Nephron progenitor cell (in vitro differentiated cells): Measurements from ENCODE around the gene CCDC33.

ENCODE experiments used
- DNase-seq: peaks from one replicate; pipeline ENCODE4 v3.0.0; 2021
- H3K27ac Mint-ChIP-seq: 2 replicates; pipeline ENCODE4 v1.8.0; 2021; ENCODE audit warnings: mild to moderate bottlenecking, moderate library complexity, mixed read lengths
- H3K27me3 Mint-ChIP-seq: 2 replicates; pipeline ENCODE4 v1.8.0; 2021; ENCODE audit warnings: mild to moderate bottlenecking, low read depth, mixed read lengths; ENCODE audit not compliant: poor library complexity
- H3K36me3 Mint-ChIP-seq: 2 replicates; pipeline ENCODE4 v1.8.0; 2021; ENCODE audit warnings: low read depth, mixed read lengths
- H3K4me1 Mint-ChIP-seq: 2 replicates; pipeline ENCODE4 v1.8.0; 2021; ENCODE audit warnings: mixed read lengths
- H3K4me3 Mint-ChIP-seq: 2 replicates; pipeline ENCODE4 v1.8.0; 2021; ENCODE audit warnings: mild to moderate bottlenecking, moderate library complexity, mixed read lengths
- H3K9me3 Mint-ChIP-seq: 2 replicates; pipeline ENCODE4 v1.8.0; 2021; ENCODE audit warnings: mild to moderate bottlenecking, moderate library complexity, mixed read lengths
- CTCF ChIP-seq: fragments of 200-600 bp; sonication (generic); IDR thresholded peaks from 2 replicates; pipeline ENCODE4 v1.5.0; 2021; ENCODE audit warnings: antibody characterized with exemption

Gene CCDC33

DNA sequence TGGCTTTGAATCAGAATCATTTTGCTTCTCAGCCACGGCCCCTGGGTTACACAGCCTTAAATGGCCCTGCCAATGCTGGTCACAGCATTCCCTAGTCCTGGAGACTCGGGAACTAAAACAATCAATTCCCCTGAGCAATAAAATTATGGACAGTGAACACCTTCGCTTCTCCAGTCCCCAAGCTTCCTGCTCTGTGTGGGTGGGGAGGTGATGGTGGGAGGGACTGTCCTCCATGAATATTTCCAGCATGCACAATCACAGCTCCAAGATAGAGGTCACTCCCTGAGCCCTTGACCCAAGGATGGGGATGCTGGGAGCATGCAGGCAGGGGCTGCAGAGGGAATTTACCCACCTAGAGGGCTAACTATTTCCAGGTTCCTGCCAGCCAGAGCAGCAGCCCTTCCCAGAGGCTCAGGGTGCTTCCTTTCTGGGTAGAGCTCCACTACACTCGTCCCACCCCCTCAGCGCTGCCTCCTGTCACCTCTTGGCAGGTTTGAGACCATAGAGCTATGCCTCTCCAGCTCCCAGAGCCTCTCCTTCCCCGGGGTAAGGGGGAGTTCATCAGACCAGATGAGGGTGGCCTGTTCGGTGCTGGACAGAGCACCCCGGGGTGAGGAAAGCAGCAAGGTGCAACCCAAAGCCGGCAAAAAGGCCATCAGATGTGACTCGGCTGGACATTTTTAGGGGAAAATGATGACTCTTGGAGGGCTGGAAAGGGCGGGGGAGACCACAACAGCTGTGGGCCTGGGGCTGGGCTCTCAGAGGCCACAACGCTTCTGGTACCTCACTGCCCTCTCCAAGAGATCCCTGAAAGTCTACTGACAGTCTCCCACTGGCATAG, 14.5 kb upstream of the CCDC33 start:
- peak overlapping the region; percentile 73 for H3K27ac Mint-ChIP-seq
- DNase-seq, result no peak
- no peak for TF ChIP-seq CTCF
- no peaks in the 10 kb centered on the region for H3K9me3 Mint-ChIP-seq
- H3K36me3 Mint-ChIP-seq, result no peaks in the 10 kb centered on the region
- no peaks in the 10 kb centered on the region for H3K27me3 Mint-ChIP-seq
- peaks cover 88% of the 10 kb centered on the region for H3K4me1 Mint-ChIP-seq
- H3K4me3 Mint-ChIP-seq, result peak overlapping the region; percentile 40

DNA sequence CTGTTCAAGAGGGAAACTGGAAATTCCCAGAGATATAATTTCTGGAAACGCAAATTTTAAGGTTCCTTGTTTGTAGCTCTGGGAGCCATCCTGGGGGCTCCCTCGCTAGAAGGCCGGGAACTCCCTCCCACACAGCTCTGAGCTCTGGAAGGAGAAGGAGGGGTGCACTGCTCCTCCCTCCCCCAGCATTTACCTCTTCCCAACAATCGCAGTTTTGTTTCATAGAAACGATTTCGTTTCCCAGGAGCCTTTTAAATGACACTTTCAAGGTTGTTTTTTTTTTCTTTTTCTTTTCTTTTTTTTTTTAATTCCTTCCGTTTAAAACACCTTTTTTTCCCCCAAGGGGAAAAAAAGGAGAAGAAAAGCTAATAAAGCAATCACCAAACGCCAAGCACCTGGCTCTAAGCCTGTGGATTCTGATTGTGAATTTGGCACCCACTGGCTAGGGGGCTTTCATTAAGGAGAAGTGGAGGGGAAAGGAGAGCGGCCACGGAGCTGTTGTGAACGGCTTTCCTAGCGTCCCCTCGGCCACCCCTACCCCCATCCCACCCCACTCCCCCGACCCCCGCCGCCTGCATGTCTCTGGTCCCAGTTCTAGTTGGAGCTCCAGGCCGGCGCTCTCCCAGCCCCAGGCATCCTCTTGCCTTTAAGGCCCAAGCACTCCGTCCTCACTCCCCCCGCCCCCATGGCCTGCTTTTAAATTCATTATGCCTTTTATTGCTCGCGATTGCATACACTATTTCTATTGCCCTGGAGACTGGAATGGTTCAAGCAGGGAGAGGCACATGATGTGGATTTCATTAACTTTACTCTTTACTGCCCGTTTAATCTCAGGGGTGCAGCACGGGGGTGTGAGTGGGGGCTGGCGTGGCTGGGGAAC, 13.6 kb upstream of the CCDC33 start:
- Mint-ChIP-seq H3K4me1 (peaks cover 88% of the 10 kb centered on the region), H3K27ac (peak overlapping the region; percentile 61), H3K9me3 (no peaks in the 10 kb centered on the region), H3K36me3 (no peaks in the 10 kb centered on the region), H3K27me3 (no peaks in the 10 kb centered on the region), H3K4me3 (peak overlapping the region; percentile 52)
- DNase-seq, result no peak
- no peak for TF ChIP-seq CTCF

- DNase-seq, result no peak
- no peaks in the 10 kb centered on the region for H3K9me3 Mint-ChIP-seq
- H3K4me1 Mint-ChIP-seq, result peaks cover 100% of the 10 kb centered on the region
- no peak for TF ChIP-seq CTCF
- H3K36me3 Mint-ChIP-seq, result no peaks in the 10 kb centered on the region
- no peak overlapping the region for H3K27ac Mint-ChIP-seq
- no peak overlapping the region for H3K4me3 Mint-ChIP-seq
- no peaks in the 10 kb centered on the region for H3K27me3 Mint-ChIP-seq
Measured at GRCh38 chr15:74225928-74226327, 10.2 kb upstream of the CCDC33 start.

DNA sequence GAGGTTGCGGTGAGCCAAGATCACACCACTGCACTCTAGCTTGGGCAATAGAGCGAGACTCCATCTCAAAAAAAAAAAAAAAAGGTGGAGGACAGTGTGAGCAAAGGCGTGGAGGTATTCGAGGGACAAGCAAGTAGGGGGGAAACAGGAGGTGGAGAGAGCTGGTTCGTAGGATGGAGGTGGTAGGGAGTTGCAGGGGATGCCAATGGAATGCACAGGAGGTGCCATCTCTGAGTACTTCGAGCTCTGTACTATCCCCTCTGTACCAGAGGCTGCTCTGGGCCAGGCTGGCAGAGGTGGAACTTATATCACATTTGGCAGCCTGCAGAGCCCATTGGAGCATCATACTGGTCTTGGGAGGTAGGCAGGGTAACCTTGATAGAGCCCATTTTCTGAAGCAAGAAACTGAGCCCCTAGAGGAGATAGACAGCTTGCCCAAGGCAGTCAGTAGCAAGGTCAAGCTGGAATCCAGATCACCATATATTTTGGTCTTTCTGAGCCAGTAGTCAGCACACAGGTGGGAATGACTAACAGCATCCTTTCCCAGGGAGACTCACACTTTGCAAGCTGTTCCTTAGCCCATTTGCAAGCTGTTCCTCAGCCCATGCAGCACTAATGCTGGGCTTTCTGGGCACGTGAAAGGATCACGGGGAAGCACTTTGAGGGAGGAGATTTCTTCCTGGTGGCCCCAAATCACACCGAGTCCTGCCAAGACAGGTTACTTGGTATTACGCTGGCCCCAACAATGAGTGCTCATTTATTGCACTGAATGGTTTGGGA, 9.2 kb upstream of the CCDC33 start:
- H3K27me3 Mint-ChIP-seq, result no peaks in the 10 kb centered on the region
- peaks cover 97% of the 10 kb centered on the region for H3K4me1 Mint-ChIP-seq
- H3K9me3 Mint-ChIP-seq, result no peaks in the 10 kb centered on the region
- H3K36me3 Mint-ChIP-seq, result no peaks in the 10 kb centered on the region
- no peak overlapping the region for H3K4me3 Mint-ChIP-seq
- TF ChIP-seq CTCF, result no peak
- no peak overlapping the region for H3K27ac Mint-ChIP-seq
- DNase-seq, result no peak

DNA sequence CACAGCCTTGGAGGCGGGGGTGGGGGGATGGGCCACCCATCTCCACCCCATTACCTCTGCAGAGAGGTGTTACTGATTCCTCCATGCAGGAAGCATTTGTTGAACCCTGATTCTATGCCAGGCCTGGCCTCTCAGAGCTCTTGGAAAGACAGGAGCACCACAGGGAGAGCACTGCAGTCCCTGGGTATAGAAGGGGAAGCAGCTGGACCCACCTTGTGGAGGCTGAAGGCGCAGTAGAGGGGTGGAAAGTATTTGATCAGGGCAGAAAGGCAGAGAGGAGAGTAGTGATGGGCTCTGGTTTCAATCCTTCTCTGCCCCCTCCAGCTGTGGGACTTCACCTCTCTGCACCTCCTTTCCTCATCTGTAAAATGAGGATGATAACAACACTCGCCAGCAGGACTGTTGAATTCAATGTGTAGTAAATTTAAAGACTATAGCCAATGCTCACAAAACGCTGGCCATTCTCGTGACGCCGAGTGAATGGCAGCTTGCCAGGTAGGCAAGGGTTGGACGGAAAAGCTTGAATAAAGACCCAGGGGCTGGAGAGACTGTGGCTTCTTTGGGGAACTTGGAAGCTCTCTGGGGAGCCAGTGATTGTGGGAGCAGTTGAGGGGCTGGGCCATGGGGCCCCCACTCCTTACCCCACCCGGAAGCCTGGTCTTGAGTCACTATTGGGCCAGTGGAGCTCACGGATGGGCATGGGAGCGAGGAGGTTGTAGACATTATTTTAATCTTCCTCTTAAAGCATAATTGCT, 8.0 kb upstream of the CCDC33 start:
- Mint-ChIP-seq H3K9me3 (no peaks in the 10 kb centered on the region), H3K36me3 (no peaks in the 10 kb centered on the region), H3K4me3 (peak overlapping the region; percentile 14), H3K27me3 (peaks cover 2% of the 10 kb centered on the region), H3K27ac (peak overlapping the region; percentile 87), H3K4me1 (peaks cover 97% of the 10 kb centered on the region)
- DNase-seq, result no peak
- no peak for TF ChIP-seq CTCF
